Measurements from ENCODE around the gene ITGB3BP. TPM values are rescaled to one million over a fixed set of nuclear protein-coding genes. Genes with fewer than 3 reads are reported as not detected.

Gene ITGB3BP
- polyA plus RNA-seq, 6 donors from 2014 or later: 22.3 to 49.5 (median 32.4) TPM

- H3K27me3 Mint-ChIP-seq: no peaks in the 10 kb centered on the region
- H3K9me3 Mint-ChIP-seq: no peaks in the 10 kb centered on the region
- H3K36me3 Mint-ChIP-seq: peaks cover 20 to 29% of the 10 kb centered on the region in 2 donors
- no peak for ATAC-seq (ENCODE audit: low read depth in 2 of 2)
- DNase-seq: no peak
- no peak overlapping the region for H3K4me3 Mint-ChIP-seq
- H3K27ac Mint-ChIP-seq: no peak overlapping the region
- H3K4me1 Mint-ChIP-seq: no peaks in the 10 kb centered on the region
These were observed 119.6 kb downstream of the ITGB3BP start for GRCh38 chr1:63403386-63403785.

GRCh38 chr1:63401945-63402344 lies 121.1 kb downstream of the ITGB3BP start:
- no peaks in the 10 kb centered on the region for H3K9me3 Mint-ChIP-seq
- no peak overlapping the region for H3K27ac Mint-ChIP-seq
- no peak for DNase-seq
- ATAC-seq (ENCODE audit: low read depth in 2 of 2): no peak
- no peaks in the 10 kb centered on the region for H3K27me3 Mint-ChIP-seq
- peaks cover 18 to 20% of the 10 kb centered on the region in 2 donors for H3K36me3 Mint-ChIP-seq
- no peaks in the 10 kb centered on the region for H3K4me1 Mint-ChIP-seq
- H3K4me3 Mint-ChIP-seq: no peak overlapping the region

Other genes with a start within 250 kb of the ITGB3BP start
- not detected for gene FOXD3, start 200.7 kb downstream of the ITGB3BP start, polyA plus RNA-seq (ENCODE audit: low read depth in 6 of 6)
- gene ALG6, start 155.6 kb downstream of the ITGB3BP start, polyA plus RNA-seq (ENCODE audit: low read depth in 6 of 6): 10 to 100 TPM; 13.4 to 35.8 (median 22.6) TPM
- 1 to 10 TPM; 3.4 to 7.2 (median 5.0) TPM for gene EFCAB7, start 300 bp upstream of the ITGB3BP start, polyA plus RNA-seq (ENCODE audit: low read depth in 6 of 6)
- gene PGM1, start 70.2 kb upstream of the ITGB3BP start, polyA plus RNA-seq (ENCODE audit: low read depth in 6 of 6): 10 to 100 TPM; 11.9 to 50.8 (median 21.0) TPM